Right renal pelvis (tissue), 4 donors: ENCODE data around the gene RETREG2. TPM values are rescaled to one million over a fixed set of nuclear protein-coding genes. Genes with fewer than 3 reads are reported as not detected.
A peak's percentile ranks its signal among the peaks of the same experiment; 100 is the strongest.

Experiments used
- DNase-seq, 4 donors: peaks; one replicate each; pipeline ENCODE4 v3.0.0-alpha.2; 2013; ENCODE audit warnings: low read depth in 4 of 4, low spot score in 3 of 4, missing footprints in 1 of 4
- polyA plus RNA-seq, 4 donors: library from polyadenylated mRNA; unstranded; fragments of 120-200 nt; gene quantifications; one replicate each; pipeline ENCODE4 v1.2.1, GENCODE V29; 2013; ENCODE audit not compliant: insufficient read length in 4 of 4

Gene RETREG2
- polyA plus RNA-seq, 4 donors: 110 to 129 (median 121) TPM

DNA sequence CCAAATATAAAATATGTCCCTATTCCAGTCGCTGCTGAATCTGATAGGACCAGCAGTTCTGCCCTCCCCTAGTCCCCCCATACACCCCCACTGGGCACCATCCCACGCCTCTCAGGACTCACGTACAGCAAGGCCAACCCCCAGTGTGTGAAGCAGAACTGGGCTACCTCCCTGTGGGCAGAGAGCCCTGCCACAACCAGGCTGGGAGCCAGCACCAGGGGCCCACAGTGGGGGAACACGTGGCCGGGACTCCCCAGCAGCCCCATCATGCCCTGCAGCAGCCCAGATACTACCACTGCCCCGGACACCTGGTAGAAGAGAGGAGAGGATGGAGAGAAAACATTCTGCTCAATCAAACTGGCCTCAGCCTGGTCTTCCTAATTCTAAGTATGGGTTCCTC lies 9.5 kb upstream of the RETREG2 start:
- no peak for DNase-seq

DNA sequence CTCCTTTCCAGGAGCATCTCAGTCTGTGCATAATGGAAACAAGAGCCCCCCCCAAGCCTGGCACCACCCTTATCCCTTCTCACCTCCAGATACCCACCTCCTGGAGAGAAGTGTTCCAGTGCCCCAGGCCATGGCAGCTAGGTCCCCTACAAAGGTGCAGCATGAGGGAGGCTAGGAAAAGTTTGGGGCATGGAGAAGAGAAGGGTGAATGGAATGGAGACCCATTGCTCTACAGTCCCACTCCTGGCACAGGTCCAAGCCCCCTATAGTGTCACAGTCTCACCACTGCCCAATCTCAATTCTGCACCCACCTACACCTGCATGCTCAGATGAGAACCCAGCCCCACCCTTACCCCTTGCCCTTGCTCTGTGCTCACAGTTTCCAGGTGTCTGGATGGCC lies 9.1 kb upstream of the RETREG2 start:
- no peak for DNase-seq

DNA sequence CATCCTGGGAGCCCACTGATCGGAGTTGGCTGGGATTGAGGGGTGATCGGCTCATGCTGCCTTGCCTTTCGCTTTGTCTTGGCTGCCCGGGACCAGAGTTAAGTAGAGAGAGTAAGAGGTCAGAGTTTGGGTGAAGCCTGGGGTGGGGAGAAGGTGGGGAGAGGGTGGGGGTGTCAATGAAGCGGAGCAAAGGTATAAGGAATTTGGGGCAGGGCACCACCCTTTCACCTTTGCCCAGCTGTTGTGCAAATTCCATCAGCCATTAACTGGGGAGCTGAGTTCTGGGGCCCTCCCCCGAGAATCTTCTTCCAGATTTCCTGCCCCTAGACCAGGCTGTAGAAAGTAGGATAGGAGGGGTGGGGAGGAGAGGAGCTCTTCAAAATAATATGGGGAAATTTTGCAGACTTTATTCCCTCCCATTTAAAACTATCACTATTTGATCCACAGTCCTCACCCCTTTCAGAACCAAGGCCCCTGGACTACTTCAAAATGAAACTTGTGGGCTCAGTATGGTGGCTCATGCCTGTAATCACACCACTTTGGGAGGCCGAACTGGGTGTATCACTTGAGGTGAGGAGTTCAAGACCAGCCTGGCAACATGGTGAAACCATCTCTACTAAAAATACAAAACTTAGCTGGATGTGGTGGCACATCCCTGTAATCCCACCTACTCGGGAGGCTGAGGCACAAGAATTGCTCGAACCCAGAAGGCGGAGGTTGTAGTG lies 8.0 kb upstream of the RETREG2 start, which contains the start of gene SLC23A3:
Gene SLC23A3 (minus strand): TSS at position 100 of the 725 bp plus-strand sequence. CDS start 45 bp downstream, at position 55.
- no peak for DNase-seq

DNA sequence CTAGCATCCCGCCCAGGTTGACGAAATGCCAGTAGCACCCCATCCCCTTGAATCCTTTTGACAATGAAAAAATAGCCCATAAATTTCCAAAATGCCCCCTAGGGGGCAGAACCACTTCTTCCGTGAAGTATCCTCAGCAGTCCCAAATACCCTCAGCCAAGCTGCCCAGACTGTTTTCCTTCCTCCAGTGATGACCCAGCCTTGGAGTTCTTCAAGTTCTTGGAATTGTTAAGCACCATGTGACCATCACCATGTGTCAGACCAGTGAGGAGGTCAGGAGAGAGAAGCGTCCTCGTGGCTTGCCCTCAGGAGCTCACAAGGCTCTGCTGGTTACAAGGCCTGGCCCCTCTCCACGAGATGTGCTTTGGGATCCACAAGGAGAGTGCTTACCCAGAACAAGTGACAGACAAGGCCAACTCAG lies 6.8 kb upstream of the RETREG2 start:
- DNase-seq: peak in 3 of 4 donors; percentile 10 to 27 (median 24)

DNA sequence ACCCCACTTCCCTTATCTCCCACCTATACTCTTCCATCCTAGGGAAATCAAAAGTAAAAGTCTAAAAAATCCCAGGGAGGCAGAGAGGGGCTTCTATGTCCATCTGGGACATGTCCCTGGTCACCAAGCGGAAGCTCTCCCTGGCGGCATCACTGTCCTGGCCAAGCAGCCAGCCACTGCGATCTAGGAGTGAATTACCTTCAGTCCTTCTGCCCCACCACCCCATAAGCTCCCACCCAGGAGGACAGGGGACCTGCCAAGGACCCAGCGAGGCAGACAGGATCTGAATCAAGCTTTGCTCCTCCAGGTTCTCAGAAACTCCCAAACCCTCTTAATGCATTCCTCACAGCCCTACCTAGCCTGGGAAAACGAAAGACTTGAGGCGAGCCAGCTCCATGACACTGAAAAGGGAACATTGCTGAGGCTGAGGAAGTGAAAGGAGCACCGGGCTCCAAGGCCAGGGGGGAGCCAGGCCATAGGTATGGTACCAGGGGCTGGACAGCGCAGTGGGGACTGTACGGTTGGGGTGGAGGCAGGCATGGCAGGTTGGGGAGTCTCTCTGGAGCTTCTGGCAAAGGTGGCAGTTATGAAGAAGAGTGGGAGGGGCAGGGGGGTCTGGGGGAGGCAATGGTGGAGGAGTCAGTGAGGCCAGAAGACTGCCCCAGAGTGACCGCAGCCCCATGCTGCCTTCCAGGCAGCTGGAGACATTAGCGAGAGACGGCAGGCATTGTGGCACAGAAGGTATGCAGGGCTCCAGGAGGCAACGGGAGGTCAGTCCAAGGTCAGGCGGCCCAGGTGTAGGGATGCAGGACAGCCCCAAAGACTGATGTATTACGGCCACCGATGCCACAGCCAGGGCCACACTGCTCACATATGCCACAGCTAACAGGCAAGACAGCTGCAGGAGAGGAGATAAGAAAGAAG lies 5.6 kb upstream of the RETREG2 start:
- no peak for DNase-seq

DNA sequence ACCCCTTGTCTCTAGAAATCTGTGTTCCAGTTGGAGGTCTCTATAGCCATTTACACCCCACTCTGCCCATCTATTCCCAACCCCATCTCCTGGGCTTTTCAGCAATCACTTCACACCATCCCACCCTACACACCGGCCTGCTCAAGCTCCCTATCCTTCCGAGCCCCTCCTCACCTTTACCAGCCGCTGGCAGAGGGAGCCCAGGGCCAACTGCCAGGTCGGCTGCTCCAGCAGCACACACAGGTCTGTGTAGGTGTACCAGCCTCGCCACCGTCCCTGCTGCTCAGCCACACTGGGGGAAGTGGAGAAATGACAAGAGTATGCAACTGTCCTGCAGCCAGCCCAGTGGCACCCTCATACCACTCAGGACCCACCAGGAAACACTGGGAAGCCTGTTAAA lies 4.9 kb upstream of the RETREG2 start:
- no peak for DNase-seq

DNA sequence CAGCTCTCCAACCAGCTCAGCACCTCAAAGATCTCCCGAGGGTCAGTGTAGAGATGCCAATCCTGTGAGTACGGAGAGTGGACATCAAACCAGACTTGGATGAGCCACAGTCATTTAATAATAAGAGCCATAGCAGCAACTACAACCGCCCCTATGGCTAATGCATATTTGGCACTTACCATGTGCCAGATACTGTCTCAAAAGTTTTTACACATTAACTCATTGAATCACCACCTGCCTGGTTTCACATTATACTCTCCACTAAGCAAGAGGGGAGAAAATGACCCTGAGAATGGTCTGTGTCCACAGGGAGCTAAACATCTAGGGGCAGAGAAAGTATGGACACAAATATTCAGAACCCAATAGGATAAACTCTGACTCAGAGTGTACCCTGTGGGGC lies 3.9 kb upstream of the RETREG2 start:
- no peak for DNase-seq

DNA sequence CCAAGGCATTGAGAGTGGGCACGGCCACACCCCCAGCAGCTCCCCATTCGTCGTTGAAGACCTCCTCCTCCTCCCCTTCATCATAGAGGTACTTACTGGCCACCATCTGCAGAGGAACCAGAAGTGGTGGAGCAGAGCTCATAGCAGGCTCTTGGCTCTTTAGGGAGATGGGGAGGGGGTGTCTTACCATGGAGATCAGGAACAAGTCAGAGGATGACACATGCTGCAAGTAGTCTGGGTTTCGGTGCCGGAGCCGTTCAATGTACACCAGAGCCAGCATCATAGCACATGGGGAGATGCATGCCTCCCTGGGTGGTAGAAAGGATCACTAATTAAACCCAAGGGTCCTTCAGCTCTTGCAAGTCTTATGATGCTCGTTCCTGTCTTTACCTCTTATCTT lies 3.3 kb upstream of the RETREG2 start:
- no peak for DNase-seq

DNA sequence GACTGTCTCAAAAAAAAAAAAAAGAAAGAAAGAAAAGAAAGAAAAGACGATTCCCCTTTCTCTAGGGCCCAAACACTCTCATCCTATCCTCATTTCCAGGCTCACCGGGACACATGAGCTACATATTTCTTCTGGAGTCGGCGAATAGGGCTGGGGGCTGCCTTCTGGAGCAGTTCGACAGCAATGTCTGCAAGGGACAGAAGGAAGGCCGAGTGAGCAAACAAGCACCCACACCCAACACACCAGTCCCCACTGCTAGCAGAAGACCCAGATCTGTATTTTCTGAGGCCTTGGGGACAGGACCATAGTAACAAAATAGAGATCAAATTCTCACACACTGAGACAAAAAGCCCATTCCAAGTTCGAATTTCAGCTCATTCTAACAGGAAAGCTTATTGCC lies 2.6 kb upstream of the RETREG2 start:
- no peak for DNase-seq

DNA sequence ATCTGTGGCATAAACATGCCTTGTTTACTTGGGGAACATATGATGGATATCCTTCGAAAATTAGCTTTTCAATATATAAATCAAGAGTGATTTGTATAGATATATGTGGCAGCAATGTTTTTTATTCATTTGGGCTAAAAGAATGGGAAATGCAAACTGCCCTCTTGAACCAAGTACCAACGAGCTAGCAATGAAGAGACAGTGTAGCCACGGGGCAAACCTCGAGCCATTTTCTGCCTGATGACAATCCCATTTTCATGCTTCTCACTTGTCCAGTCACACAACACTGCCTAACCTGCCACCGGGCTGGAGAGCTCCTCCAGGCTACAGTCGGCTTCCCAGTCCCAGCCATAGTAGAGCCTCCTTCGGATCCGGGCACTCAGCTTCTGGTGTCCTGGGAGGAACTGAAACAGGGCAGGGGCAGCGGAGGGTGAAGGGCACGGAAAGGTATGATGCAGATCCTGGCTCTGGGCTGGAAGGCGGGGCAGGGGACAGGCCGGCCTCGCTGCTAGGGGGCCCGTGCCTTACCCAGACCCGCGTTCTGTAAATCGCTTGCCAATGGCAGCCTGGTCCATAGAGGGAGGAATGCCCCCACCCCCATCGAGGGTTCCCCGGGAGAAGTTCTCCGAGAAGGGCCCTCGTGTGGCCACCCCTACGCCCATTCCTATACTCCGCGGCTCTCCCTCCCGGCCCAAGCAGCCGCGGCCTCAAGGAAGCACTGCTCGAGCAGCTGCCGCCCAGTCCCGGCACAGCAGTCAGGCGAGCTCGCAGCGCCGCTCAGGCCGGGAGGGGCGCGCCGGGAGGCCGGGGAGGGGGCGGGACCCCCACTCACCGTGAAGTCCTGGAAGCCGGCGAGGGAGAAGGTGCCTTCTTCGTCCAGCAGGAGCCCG lies 1.9 kb upstream of the RETREG2 start:
- peak in 3 of 4 donors; percentile 10 to 33 (median 12) for DNase-seq

DNA sequence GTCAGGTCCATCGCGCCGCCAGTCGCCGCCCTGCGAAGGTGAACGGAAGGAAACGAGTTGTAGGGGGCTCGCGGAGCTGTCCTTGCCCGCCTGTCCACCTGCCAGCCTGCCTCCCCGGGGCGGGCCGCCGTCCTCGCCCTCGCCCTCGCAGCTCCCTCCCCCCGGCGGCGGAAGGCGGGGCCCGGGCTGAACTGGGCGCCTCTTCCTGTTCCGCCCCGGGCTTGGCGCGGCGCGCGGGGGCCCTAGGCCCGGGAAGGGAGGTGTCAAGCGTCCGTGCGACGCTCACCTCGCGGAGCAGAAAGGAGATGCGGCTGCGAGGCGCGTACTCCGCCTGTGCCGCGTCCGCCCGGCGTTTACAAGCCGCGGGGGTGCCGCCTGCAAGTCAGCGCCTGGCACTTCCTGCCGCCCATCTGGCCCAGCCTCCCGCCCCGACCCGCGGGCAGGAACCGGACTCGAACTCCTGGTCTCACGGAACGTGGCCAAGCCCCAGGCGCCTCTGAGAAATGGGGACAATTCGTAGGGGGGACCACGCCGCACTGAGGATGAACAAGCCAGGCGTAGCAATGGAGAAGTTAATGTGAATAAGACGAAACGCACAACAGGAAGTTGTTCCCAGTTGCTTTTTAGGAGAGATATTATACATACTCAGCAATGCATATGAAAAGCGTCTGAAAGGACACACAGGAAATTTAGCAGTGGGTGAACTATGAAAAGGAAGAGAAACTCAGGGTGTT lies 1.1 kb upstream of the RETREG2 start, which contains the start of gene CNPPD1:
Gene CNPPD1 (minus strand): TSS at position 108 of the 734 bp plus-strand sequence. CDS start 97 bp downstream, at position 11.
- DNase-seq: peak; percentile 59 to 75 (median 67)

DNA sequence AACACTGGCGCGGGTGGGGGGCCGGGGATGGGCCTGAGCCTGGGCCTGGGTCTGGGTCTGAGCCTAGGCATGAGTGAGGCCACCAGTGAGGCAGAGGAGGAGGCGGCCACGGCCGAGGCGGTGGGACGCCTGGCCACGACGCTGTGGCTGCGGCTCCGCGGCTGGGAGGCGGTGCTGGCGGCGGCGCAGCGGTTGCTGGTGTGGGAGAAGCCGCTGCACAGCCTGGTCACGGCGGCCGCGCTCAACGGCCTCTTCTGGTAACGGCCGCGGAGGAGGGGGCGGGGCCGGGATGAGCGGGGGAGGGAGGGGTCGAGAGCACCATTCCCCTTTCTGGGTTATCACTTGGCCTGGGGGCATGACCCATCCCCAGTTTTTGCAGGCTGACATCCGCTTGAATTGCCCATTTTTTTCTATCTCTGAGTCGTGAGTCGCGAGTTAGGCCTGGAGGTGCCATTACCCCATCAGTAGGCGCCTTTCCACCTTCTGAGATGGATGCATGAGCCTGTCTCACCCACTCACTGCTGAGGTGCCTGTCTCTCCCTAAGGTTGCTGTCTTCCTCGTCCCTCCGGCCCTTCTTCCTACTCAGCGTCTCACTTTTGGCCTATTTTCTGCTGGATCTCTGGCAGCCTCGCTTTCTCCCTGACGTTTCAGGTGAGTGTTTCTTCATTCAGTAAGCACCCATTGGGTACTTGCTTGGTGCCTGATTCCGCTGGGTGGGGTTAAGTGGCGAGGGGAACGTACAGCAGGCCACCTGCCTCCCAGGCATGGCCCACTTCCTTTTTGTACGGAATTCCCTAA lies 501 bp downstream of the RETREG2 start:
- peak in 1 of 4 donors; percentile 14 for DNase-seq

DNA sequence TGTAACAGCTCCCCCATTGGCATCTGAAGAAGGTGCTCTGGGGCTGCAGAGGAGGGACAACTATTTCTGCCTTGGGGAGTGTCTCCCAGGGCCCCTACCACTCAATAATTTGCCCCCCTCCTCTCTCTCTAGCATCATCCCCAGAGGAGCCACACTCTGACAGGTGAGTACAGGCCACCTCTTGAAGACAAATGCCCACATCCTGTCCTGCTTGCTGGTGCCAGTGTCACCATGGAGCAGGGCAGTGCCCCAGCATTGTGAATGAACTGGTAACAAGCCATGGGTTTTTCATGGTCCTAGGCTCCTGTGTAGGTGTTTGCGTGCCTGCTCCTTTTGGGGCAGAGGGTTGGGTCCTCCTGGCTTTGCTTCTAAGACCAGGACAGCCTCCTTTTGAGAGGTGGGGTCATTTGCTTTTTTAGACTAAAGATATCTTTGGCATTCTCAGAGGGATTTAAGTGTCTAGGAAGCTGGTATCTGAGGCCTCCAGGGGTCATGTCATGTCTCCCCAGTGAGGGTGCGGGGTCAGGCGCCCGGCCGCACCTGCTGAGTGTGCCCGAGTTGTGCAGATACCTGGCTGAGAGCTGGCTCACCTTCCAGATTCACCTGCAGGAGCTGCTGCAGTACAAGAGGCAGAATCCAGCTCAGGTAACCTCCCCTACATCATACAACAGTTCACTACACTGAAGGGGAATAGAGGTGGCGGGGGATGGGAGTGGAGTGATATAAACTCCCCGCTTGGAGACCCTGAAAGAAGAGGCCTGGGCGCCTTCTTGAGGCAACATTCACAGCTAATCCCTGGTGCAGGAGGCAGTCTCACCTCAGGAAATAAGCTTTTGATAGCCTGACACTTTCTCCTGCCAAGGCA lies 1.8 kb downstream of the RETREG2 start:
- no peak for DNase-seq

DNA sequence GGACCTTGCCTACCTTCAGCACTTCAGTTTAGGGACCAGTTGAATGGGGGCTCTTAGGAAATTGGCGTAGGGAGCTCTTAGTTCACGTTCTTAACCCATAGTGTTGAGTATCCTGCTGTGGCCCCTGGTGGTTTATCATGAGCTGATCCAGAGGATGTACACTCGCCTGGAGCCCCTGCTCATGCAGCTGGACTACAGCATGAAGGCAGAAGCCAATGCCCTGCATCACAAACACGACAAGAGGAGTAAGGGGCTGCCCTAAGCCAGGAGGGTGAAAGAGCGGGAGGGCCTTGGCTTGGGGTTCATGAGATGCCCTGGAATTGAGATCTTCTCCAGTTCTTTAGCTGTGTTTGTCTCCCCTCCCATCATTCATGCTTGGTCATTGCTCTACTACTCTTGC lies 2.9 kb downstream of the RETREG2 start:
- no peak for DNase-seq

DNA sequence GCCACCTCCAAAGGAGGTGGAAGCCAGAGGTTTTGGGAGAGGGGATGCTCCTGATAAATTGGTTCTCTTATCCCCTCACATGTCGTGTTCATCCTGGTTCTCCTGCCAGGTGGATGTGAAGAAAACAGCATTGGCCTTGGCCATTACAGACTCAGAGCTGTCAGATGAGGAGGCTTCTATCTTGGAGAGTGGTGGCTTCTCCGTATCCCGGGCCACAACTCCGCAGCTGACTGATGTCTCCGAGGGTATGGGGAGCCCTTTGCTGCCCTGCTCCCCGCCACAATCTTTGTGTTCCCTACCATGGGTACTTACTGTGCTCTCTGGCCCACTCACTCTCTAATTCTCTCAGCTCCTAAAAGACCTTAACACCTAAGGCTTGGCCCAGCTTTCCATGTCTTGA lies 3.5 kb downstream of the RETREG2 start:
- no peak for DNase-seq

DNA sequence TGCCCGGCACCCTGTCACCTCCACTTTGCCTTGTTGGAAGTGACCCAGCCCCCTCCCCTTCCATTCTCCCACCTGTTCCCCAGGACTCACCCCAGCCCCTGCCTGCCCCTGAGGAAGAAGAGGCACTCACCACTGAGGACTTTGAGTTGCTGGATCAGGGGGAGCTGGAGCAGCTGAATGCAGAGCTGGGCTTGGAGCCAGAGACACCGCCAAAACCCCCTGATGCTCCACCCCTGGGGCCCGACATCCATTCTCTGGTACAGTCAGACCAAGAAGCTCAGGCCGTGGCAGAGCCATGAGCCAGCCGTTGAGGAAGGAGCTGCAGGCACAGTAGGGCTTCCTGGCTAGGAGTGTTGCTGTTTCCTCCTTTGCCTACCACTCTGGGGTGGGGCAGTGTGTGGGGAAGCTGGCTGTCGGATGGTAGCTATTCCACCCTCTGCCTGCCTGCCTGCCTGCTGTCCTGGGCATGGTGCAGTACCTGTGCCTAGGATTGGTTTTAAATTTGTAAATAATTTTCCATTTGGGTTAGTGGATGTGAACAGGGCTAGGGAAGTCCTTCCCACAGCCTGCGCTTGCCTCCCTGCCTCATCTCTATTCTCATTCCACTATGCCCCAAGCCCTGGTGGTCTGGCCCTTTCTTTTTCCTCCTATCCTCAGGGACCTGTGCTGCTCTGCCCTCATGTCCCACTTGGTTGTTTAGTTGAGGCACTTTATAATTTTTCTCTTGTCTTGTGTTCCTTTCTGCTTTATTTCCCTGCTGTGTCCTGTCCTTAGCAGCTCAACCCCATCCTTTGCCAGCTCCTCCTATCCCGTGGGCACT lies 4.5 kb downstream of the RETREG2 start:
- no peak for DNase-seq

DNA sequence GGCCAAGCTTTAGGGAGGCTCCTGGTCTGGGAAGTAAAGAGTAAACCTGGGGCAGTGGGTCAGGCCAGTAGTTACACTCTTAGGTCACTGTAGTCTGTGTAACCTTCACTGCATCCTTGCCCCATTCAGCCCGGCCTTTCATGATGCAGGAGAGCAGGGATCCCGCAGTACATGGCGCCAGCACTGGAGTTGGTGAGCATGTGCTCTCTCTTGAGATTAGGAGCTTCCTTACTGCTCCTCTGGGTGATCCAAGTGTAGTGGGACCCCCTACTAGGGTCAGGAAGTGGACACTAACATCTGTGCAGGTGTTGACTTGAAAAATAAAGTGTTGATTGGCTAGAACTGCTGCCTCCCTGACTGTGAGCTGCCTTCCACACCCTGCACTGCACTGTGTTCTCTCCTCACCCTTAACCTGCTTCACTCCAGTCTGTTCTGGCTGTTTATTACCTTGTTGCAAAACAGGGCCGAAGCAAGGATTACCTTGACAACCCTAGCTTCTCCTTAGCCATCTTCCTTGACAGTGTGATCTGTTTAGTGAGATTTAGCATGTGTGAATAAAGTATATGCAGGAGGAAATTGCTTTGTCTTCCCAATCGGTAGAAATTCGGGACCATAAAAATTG lies 5.2 kb downstream of the RETREG2 start:
- no peak for DNase-seq
